Neural progenitor cell (in vitro differentiated cells): ENCODE results near the gene MYB.

Source experiments
- EZH2 ChIP-seq: fragments of 200-600 bp; sonication (generic); IDR thresholded peaks from 2 replicates; pipeline ENCODE4 v1.6.1; 2017; ENCODE audit warnings: antibody characterized with exemption, mild to moderate bottlenecking, moderate library complexity
- TF ChIP-seq, protein P1 (sequence below): fragments of 200-600 bp; sonication (generic); IDR thresholded peaks from 2 replicates; pipeline ENCODE4 v1.5.1; 2017; ENCODE audit warnings: antibody characterized with exemption, mild to moderate bottlenecking

DNA sequence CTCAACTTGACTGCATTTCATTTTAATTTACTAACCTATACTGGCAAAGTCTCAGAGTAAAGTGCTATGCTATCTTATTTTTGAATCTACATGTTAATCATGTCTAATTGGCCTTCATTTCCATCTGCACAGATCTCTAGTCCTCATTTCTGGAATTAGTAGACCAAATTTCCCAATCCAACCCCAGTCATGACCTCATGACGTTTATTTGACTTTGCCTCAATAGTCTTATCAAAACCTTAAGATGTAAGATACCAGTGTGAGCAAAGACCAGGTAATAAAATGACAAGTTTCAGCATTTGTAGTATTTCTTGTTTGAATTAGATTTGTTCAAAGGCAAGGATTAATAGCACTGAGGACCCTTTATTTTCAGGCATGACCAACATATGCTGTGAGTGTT is 43.3 kb upstream of the MYB start:
- no peak for TF ChIP-seq EZH2
- TF ChIP-seq, protein P1, sequence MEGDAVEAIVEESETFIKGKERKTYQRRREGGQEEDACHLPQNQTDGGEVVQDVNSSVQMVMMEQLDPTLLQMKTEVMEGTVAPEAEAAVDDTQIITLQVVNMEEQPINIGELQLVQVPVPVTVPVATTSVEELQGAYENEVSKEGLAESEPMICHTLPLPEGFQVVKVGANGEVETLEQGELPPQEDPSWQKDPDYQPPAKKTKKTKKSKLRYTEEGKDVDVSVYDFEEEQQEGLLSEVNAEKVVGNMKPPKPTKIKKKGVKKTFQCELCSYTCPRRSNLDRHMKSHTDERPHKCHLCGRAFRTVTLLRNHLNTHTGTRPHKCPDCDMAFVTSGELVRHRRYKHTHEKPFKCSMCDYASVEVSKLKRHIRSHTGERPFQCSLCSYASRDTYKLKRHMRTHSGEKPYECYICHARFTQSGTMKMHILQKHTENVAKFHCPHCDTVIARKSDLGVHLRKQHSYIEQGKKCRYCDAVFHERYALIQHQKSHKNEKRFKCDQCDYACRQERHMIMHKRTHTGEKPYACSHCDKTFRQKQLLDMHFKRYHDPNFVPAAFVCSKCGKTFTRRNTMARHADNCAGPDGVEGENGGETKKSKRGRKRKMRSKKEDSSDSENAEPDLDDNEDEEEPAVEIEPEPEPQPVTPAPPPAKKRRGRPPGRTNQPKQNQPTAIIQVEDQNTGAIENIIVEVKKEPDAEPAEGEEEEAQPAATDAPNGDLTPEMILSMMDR = no peak
